GM18526 (cell line): ENCODE data around the gene NBPF11.

ENCODE experiments used
- POLR2A ChIP-seq: IDR thresholded peaks from 3 replicates; pipeline ENCODE4 v1.6.1; 2011; ENCODE audit not compliant: insufficient read length; ENCODE audit errors: extremely low read depth

NBPF11 gene

GRCh38 chr1:148151911-148152656 lies at the start of gene NBPF11:
TSS of gene NBPF11 (minus strand) at chr1:148152281. CDS start at chr1:148127003, 25,278 bp downstream.
- peak; percentile 28 for TF ChIP-seq POLR2A

- TF ChIP-seq POLR2A = no peak
These were observed 14.7 kb upstream of the NBPF11 start for GRCh38 chr1:148166558-148167492.

- TF ChIP-seq POLR2A = no peak
These were observed 10.3 kb upstream of the NBPF11 start for GRCh38 chr1:148162363-148162762.

DNA sequence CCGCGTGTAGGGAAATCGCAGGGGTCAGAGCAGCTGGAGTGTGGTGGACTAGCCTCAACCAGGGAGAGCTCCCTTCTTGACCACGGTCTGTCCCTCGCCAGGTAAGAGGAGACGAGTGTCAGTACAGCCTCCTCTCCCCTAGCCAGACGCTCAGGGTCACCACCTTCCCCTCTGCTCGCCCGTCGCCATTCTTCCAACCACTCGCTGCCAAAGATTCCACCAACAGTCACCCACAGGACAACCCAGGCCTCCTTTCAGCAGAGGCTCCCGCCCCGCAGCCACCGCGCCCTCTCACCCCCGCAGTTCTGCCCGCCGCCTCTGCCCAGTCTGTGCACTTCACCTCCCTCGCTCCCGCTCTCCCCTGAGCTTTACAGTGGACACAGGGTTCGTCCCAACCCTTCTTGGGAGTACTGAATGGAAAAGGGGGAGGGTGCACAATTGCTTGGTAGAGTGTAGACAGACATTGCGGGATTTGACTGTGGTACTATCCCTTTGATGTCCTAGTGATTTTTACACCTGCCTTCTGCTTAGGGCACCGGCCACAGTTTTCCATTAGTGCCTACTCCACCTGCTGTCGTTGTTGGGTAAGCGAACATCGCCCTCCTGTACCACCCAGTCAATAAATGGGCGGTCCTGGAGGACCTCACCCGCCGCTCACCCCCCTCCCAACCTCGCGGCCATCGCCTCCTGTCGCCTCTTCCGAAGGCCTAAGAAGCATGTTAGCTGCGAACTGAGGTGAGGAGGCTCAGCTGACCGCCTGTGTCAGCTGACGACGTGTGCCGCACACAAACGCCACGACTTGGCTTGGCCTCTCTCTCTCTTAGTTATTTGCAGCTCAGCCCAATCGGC lies 9.2 kb upstream of the NBPF11 start:
- TF ChIP-seq POLR2A = no peak

GRCh38 chr1:148160343-148161052 lies 8.4 kb upstream of the NBPF11 start:
- no peak for TF ChIP-seq POLR2A

GRCh38 chr1:148160048-148160342 lies 7.9 kb upstream of the NBPF11 start:
- no peak for TF ChIP-seq POLR2A

GRCh38 chr1:148158341-148159003 lies 6.4 kb upstream of the NBPF11 start:
- TF ChIP-seq POLR2A = no peak
